Mesenchymal stem cell (in vitro differentiated cells and primary cell): ENCODE measurements around the gene RNF31.

Source experiments
- DNase-seq: peaks from one replicate; pipeline ENCODE4 v3.0.0-alpha.2; 2013
- H2AFZ ChIP-seq: one replicate; pipeline ENCODE4 v1.6.1; 2013; ENCODE audit warnings: low read depth, mild to moderate bottlenecking, control low read depth, inconsistent platforms, low read length, moderate library complexity
- H2AK5ac ChIP-seq: 2 replicates; pipeline ENCODE4 v1.6.1; 2013; ENCODE audit warnings: low read length, moderate library complexity, mild to moderate bottlenecking, inconsistent platforms; ENCODE audit not compliant: severe bottlenecking
- H2BK120ac ChIP-seq: one replicate; pipeline ENCODE4 v1.6.1; 2013; ENCODE audit warnings: low read depth, mild to moderate bottlenecking, inconsistent platforms, low read length, moderate library complexity
- H2BK12ac ChIP-seq, 2 experiments: one replicate each; pipeline ENCODE4 v1.6.1; 2013; ENCODE audit warnings: inconsistent platforms in 2 of 2, low read length in 2 of 2, mild to moderate bottlenecking in 2 of 2, moderate library complexity in 2 of 2, control low read depth in 1 of 2
- H2BK15ac ChIP-seq: one replicate; pipeline ENCODE4 v1.6.1; 2013; ENCODE audit warnings: mild to moderate bottlenecking, low read depth, inconsistent platforms; ENCODE audit not compliant: poor library complexity, severe bottlenecking
- H2BK5ac ChIP-seq: 2 replicates; pipeline ENCODE4 v1.6.1; 2013; ENCODE audit warnings: low read depth, mild to moderate bottlenecking, low read length, control low read depth, inconsistent platforms; ENCODE audit not compliant: poor library complexity, severe bottlenecking
- H3K14ac ChIP-seq, 2 experiments: one replicate each; pipeline ENCODE4 v1.6.1; 2013; ENCODE audit warnings: inconsistent platforms in 2 of 2, low read length in 2 of 2, control low read depth in 1 of 2, mild to moderate bottlenecking in 1 of 2, moderate library complexity in 1 of 2
- H3K18ac ChIP-seq, 2 experiments: one replicate each; pipeline ENCODE4 v1.6.1; 2013; ENCODE audit warnings: inconsistent platforms in 2 of 2, low read length in 2 of 2, control low read depth in 1 of 2, low read depth in 1 of 2, mild to moderate bottlenecking in 1 of 2
- H3K23ac ChIP-seq, 2 experiments: one replicate each; pipeline ENCODE4 v1.6.1; 2013; ENCODE audit warnings: inconsistent platforms in 2 of 2, low read length in 2 of 2, mild to moderate bottlenecking in 2 of 2, moderate library complexity in 2 of 2, control low read depth in 1 of 2
- H3K27ac ChIP-seq: 2 replicates; pipeline ENCODE4 v1.5.1; 2013; ENCODE audit warnings: mild to moderate bottlenecking, moderate library complexity, low read length, control low read depth, inconsistent platforms; ENCODE audit not compliant: poor library complexity, severe bottlenecking
- H3K27me3 ChIP-seq, 2 experiments: 2 replicates each; pipeline versions ENCODE4 v1.6.1 to v1.7.0; 2013; ENCODE audit warnings: low read length in 2 of 2, mild to moderate bottlenecking in 2 of 2, moderate library complexity in 2 of 2, control low read depth in 1 of 2, inconsistent platforms in 1 of 2; ENCODE audit not compliant: control insufficient read depth in 1 of 2, insufficient read depth in 1 of 2
- H3K36me3 ChIP-seq, 2 experiments: 2 replicates each; pipeline versions ENCODE4 v1.6.1 to v1.7.0; 2013; ENCODE audit warnings: low read length in 2 of 2, control low read depth in 1 of 2, inconsistent platforms in 1 of 2, low read depth in 1 of 2, mild to moderate bottlenecking in 1 of 2; ENCODE audit not compliant: insufficient read depth in 2 of 2, control insufficient read depth in 1 of 2
- H3K4ac ChIP-seq, 2 experiments: one replicate each; pipeline ENCODE4 v1.6.1; 2013; ENCODE audit warnings: inconsistent platforms in 2 of 2, low read length in 2 of 2, mild to moderate bottlenecking in 2 of 2, moderate library complexity in 2 of 2, control low read depth in 1 of 2, low read depth in 1 of 2
- H3K4me1 ChIP-seq: 2 replicates; pipeline ENCODE4 v1.6.1; 2013; ENCODE audit warnings: low read depth, low read length, control low read depth; ENCODE audit not compliant: control insufficient read depth, insufficient read depth
- H3K4me2 ChIP-seq: 2 replicates; pipeline ENCODE4 v1.6.1; 2013; ENCODE audit warnings: low read length, mild to moderate bottlenecking, inconsistent platforms; ENCODE audit not compliant: poor library complexity, severe bottlenecking
- H3K4me3 ChIP-seq, 2 experiments: 2 replicates each; pipeline versions ENCODE4 v1.5.1 to v1.7.0; 2013; ENCODE audit warnings: low read length in 2 of 2, mild to moderate bottlenecking in 2 of 2, control low read depth in 1 of 2, low read depth in 1 of 2; ENCODE audit not compliant: insufficient read depth in 1 of 2
- H3K79me1 ChIP-seq: replicated peaks from 2 replicates; pipeline ENCODE4 v1.6.1; 2013; ENCODE audit warnings: mild to moderate bottlenecking, control low read depth, low read length, inconsistent platforms; ENCODE audit not compliant: poor library complexity, severe bottlenecking
- H3K9ac ChIP-seq: 2 replicates; pipeline ENCODE4 v1.7.0; 2013; ENCODE audit warnings: mild to moderate bottlenecking, low read length, moderate library complexity
- H3K9me3 ChIP-seq: 2 replicates; pipeline ENCODE4 v1.7.0; 2013; ENCODE audit warnings: mild to moderate bottlenecking, low read length; ENCODE audit not compliant: control insufficient read depth
- H4K8ac ChIP-seq: one replicate; pipeline ENCODE4 v1.6.1; 2013; ENCODE audit warnings: inconsistent platforms, mild to moderate bottlenecking, low read length, moderate library complexity
- H4K91ac ChIP-seq: one replicate; pipeline ENCODE4 v1.6.1; 2013; ENCODE audit warnings: mild to moderate bottlenecking, low read length, inconsistent platforms
- WGBS: methylation state at CpG from one replicate; pipeline ENCODE4 v1.1.7; 2013; ENCODE audit warnings: mixed read lengths; 5-methylcytosine and 5-hydroxymethylcytosine counted together

RNF31 gene

DNA sequence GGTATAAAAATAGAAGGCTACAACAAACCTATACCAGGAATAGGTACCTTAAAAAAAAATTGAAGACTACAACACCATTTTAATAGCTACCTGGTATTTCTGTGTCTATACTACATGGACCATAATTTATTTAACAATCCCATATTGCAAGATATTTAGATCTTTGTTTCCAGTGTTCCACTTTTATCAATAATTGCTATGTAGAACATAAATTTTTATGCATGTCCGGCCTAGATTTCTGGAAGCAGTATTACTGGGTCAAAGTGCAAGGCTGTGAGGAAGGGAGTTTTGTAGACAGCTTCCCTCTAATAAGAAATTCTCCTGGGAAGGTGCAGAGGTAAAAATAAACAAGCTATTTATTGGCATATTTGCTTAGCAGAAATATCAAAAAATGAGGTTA lies 36.8 kb upstream of the RNF31 start:
- DNase-seq, result no peak
- Histone ChIP-seq H3K27ac (no peak overlapping the region), H3K4ac (no peak overlapping the region), H2AK5ac (no peak overlapping the region), H3K79me1 (peaks cover 3% of the 10 kb centered on the region), H4K91ac (no peak overlapping the region), H3K9me3 (no peaks in the 10 kb centered on the region), H3K4me3 (no peak overlapping the region), H3K23ac (no peak overlapping the region), H3K14ac (no peak overlapping the region), H2BK15ac (no peak overlapping the region), H3K18ac (no peak overlapping the region), H3K36me3 (no peaks in the 10 kb centered on the region), H3K4me2 (no peak overlapping the region), H2AFZ (no peak overlapping the region), H3K4me1 (peaks cover 2% of the 10 kb centered on the region), H2BK120ac (no peak overlapping the region), H3K9ac (no peak overlapping the region), H2BK12ac (no peak overlapping the region), H4K8ac (no peak overlapping the region), H3K27me3 (no peaks in the 10 kb centered on the region), H2BK5ac (no peak overlapping the region)
- 86% methylated on average over 1 of the region's 1 CpG for WGBS

DNA sequence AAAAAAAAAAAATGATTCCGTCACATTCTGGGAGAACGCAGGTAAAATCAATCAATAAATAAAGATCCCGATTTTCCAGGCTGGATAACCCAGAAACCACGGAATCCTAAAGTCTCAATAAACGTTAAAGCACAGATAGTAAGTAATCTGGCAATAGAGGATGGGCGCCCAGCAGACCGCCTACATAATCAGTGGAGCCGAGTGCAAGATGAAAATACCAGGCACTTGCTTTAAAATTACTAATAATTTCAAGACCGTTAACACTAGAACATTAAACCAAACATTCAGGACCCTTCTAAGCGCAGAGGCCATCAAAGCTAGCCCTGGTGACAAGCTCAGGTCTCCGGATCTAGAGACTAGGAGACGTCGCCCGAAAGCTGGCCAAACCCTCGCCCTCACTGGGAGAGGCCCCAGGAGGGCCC lies 33.9 kb upstream of the RNF31 start:
- Histone ChIP-seq H3K27me3 (no peaks in the 10 kb centered on the region), H3K4me1 (peaks cover 7% of the 10 kb centered on the region), H2BK5ac (peak overlapping the region; percentile 59), H3K4ac (peak overlapping the region; percentile 85 to 95), H3K4me3 (peak overlapping the region; percentile 72 to 91), H3K9ac (peak overlapping the region; percentile 97), H4K8ac (peak overlapping the region; percentile 96), H3K79me1 (peaks cover 24% of the 10 kb centered on the region), H3K18ac (peak overlapping the region; percentile 80 to 98), H3K9me3 (no peaks in the 10 kb centered on the region), H3K36me3 (peaks cover 12 to 16% of the 10 kb centered on the region in 2 experiments), H2AFZ (no peak overlapping the region), H2BK12ac (peak overlapping the region; percentile 40 to 59), H3K4me2 (peak overlapping the region; percentile 83), H3K14ac (no peak overlapping the region), H3K27ac (peak overlapping the region; percentile 98), H2BK15ac (no peak overlapping the region), H2AK5ac (peak overlapping the region; percentile 49), H4K91ac (peak overlapping the region; percentile 97), H3K23ac (peak overlapping the region in 1 of 2 experiments; percentile 16), H2BK120ac (peak overlapping the region; percentile 61)
- 19% methylated on average over 15 of the region's 15 CpGs for WGBS
- DNase-seq, result no peak

DNA sequence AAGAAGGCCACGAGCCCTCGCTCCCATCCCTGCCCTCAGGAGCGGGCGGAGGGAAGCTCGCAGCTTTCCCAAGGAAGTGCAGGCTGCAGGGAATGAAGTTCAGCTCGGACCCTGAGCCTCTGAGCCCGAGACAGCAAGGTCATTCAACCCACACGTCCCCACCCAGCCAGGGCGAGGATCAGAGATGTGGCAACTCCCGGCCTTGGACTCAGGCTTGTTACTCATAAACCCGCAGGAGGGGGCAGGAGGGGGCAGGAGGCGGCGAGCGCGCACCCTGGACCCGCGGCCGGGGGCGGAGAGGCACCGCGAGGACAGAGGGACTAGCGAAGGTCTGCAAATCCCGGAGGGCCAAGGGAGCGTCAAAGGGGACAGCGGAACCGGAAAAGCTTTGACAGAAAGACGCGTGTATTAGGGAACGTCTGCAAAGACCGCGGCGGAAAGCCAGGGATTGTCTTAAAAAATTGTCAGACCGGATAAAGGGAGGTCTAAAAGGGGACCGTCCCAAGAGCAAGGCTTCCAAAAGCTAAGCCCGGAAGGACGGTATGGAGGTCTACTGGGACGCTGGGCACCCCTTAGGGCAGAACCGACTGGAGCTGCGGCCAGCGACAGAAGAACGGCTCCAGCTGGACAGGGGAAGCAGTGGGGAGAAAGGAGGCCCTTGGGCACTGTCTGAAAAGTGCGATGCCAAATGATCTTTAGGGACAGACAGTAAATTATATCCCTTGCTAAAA lies 33.3 kb upstream of the RNF31 start:
- Histone ChIP-seq H3K18ac (peak overlapping the region; percentile 80 to 98), H2BK15ac (peak overlapping the region; percentile 97), H3K23ac (peak overlapping the region in 1 of 2 experiments; percentile 16), H3K4me2 (peak overlapping the region; percentile 83), H4K8ac (peak overlapping the region; percentile 96), H3K79me1 (peaks cover 26% of the 10 kb centered on the region), H2BK12ac (peak overlapping the region; percentile 59 to 99), H2AK5ac (peak overlapping the region; percentile 49), H3K9me3 (no peaks in the 10 kb centered on the region), H2BK5ac (peak overlapping the region; percentile 71), H2AFZ (peak overlapping the region; percentile 85), H3K4me3 (peak overlapping the region; percentile 72 to 91), H2BK120ac (peak overlapping the region; percentile 93), H3K9ac (peak overlapping the region; percentile 97), H3K4ac (peak overlapping the region; percentile 85 to 95), H3K27ac (peak overlapping the region; percentile 98), H3K36me3 (peaks cover 17 to 22% of the 10 kb centered on the region in 2 experiments), H3K4me1 (peaks cover 7% of the 10 kb centered on the region), H4K91ac (peak overlapping the region; percentile 98), H3K14ac (peak overlapping the region in 1 of 2 experiments; percentile 71), H3K27me3 (no peaks in the 10 kb centered on the region)
- DNase-seq, result peak; percentile 96
- WGBS, result under 1% methylated on average over 42 of the region's 42 CpGs
